Right atrium auricular region (tissue), 2 donors: ENCODE measurements around the gene DDX47. TPM values are rescaled to one million over a fixed set of nuclear protein-coding genes. Genes with fewer than 3 reads are reported as not detected.
"Not testable (repeated sequence)": the region's sequence is repeated elsewhere in the genome, so short reads cannot be mapped to it uniquely, and the experiment has no call there.

Experiments
- DNase-seq: peaks from one replicate; pipeline ENCODE4 v3.0.0-alpha.2; 2019; ENCODE audit warnings: low spot score
- H3K27ac ChIP-seq, 2 donors: fragments of 200-600 bp; sonication (generic); 1 replicate in 1 of 2; 2 replicates in 1 of 2; pipeline ENCODE4 v1.5.1; 2016 to 2019
- H3K27me3 ChIP-seq, 2 donors: fragments of 200-600 bp; sonication (generic); one replicate each; pipeline versions ENCODE4 v1.5.1 to v1.6.0; 2017 to 2019
- H3K36me3 ChIP-seq: fragments of 200-600 bp; sonication (generic); one replicate; pipeline ENCODE4 v1.5.1; 2016
- H3K4me1 ChIP-seq, 2 donors: fragments of 200-600 bp; sonication (generic); one replicate each; pipeline versions ENCODE4 v1.5.1 to v1.6.0; 2017 to 2019
- H3K4me3 ChIP-seq, 2 donors: fragments of 200-600 bp; sonication (generic); 1 replicate in 1 of 2; 2 replicates in 1 of 2; pipeline ENCODE4 v1.5.1; 2017 to 2019; ENCODE audit warnings: mild to moderate bottlenecking in 1 of 2, moderate library complexity in 1 of 2
- H3K9me3 ChIP-seq, 2 donors: fragments of 200-600 bp; sonication (generic); one replicate each; pipeline ENCODE4 v1.5.1; 2019
- total RNA-seq, 2 donors: library from RNA; depleted of rRNA; stranded (reverse); fragments of >200 nt; gene quantifications; one replicate each; pipeline ENCODE4 v1.1.0, GENCODE V29; 2016
- TF ChIP-seq, protein P1 (sequence below), 2 donors: fragments of 200-600 bp; sonication (generic); IDR thresholded peaks; one replicate each; pipeline ENCODE4 v1.5.1; 2019; ENCODE audit warnings: antibody characterized with exemption in 2 of 2

DDX47 gene
- total RNA-seq, 2 donors from 2014 or later = 24.1 to 35.6 TPM

DNA sequence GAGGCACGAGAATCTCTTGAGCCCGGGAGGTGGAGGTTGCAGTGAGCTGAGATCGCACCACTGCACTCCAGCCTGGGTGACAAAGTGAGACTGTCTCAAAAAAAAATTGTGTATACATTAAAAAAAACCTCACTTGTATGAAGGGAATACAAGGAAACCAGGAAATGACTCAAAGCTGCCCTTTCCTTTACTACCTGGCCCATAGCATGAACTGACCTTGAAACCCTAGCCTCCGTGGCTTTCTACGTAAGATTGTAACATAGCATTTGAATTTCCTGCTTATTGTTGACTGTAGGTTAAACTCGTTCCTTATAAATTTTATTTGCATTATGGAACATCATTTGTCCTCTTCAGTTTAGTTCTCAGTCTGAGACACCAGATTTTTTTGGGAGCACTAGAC, 9.1 kb upstream of the DDX47 start:
- H3K27me3 ChIP-seq = no peaks in the 10 kb centered on the region
- no peak for DNase-seq
- no peak overlapping the region for H3K4me3 ChIP-seq
- peaks cover 0 to 28% of the 10 kb centered on the region in 2 donors for H3K4me1 ChIP-seq
- H3K36me3 ChIP-seq = no peaks in the 10 kb centered on the region
- no peak overlapping the region for H3K27ac ChIP-seq
- no peaks in the 10 kb centered on the region for H3K9me3 ChIP-seq
- TF ChIP-seq, protein P1, sequence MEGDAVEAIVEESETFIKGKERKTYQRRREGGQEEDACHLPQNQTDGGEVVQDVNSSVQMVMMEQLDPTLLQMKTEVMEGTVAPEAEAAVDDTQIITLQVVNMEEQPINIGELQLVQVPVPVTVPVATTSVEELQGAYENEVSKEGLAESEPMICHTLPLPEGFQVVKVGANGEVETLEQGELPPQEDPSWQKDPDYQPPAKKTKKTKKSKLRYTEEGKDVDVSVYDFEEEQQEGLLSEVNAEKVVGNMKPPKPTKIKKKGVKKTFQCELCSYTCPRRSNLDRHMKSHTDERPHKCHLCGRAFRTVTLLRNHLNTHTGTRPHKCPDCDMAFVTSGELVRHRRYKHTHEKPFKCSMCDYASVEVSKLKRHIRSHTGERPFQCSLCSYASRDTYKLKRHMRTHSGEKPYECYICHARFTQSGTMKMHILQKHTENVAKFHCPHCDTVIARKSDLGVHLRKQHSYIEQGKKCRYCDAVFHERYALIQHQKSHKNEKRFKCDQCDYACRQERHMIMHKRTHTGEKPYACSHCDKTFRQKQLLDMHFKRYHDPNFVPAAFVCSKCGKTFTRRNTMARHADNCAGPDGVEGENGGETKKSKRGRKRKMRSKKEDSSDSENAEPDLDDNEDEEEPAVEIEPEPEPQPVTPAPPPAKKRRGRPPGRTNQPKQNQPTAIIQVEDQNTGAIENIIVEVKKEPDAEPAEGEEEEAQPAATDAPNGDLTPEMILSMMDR (IDR thresholded peaks at IDR 0.05) = no peak

DNA sequence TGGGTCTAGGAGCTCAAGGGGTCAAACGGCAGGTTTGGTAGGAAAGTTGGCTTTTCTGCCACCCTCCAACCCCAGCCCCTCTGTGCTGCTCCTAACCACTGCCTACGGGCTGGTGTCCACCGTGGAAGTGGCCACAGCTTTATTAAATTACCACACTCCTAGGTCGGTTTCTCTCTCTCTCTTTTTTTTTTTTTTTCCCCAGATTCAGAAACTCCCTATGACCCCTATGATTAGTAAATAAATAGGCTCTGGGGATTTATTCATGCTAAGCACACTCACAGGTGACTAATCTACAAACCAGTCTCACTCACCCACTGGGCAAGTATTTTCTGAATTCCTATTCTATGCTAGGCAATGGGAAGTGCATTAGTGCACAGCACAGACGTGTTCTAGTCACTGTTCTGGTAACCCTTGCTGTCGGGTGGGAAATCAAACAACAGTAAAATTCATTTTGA, 8.7 kb upstream of the DDX47 start:
- Histone ChIP-seq H3K4me1 (peaks cover 0 to 31% of the 10 kb centered on the region in 2 donors), H3K9me3 (no peaks in the 10 kb centered on the region), H3K36me3 (no peaks in the 10 kb centered on the region), H3K27me3 (no peaks in the 10 kb centered on the region), H3K4me3 (no peak overlapping the region), H3K27ac (no peak overlapping the region)
- DNase-seq = no peak
- TF ChIP-seq, protein P1 (IDR thresholded peaks at IDR 0.05) = no peak

- Histone ChIP-seq H3K27ac (peak overlapping the region; percentile 77 to 81), H3K9me3 (no peaks in the 10 kb centered on the region), H3K36me3 (no peaks in the 10 kb centered on the region), H3K27me3 (no peaks in the 10 kb centered on the region), H3K4me1 (peaks cover 0 to 31% of the 10 kb centered on the region in 2 donors), H3K4me3 (no peak overlapping the region)
- DNase-seq = no peak
- TF ChIP-seq, protein P1 (IDR thresholded peaks at IDR 0.05) = no peak
Observed at GRCh38 chr12:12806784-12807516, 6.2 kb upstream of the DDX47 start.

DNA sequence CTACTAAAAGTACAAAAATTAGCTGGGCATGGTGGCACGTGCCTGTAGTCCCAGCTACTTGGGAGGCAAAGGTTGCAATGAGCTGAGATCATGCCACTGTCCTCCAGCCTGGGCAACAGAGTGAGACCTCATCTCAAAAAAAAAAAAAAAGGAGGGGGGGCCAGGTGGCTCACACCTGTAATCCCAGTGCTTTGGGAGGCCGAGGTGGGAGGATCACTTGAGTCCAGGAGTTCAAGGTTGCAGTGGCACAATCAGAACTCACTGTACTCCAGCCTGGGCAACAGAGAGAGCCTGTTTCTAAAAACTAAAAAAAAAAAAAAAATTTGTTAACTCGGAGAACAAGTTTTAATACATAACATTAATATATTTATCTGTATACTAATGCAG, 5.6 kb upstream of the DDX47 start:
- not testable (repeated sequence) for H3K36me3 ChIP-seq, H3K27me3 ChIP-seq, H3K9me3 ChIP-seq, DNase-seq, H3K4me3 ChIP-seq
- Histone ChIP-seq H3K27ac (peak overlapping the region; percentile 77 to 81), H3K4me1 (peaks cover 0 to 31% of the 10 kb centered on the region in 2 donors)

- TF ChIP-seq, protein P1 (IDR thresholded peaks at IDR 0.05) = no peak
- Histone ChIP-seq H3K27me3 (no peaks in the 10 kb centered on the region), H3K9me3 (no peaks in the 10 kb centered on the region), H3K27ac (peak overlapping the region; percentile 77 to 81), H3K4me3 (peak overlapping the region in 1 of 2 donors; percentile 2), H3K36me3 (no peaks in the 10 kb centered on the region), H3K4me1 (peaks cover 0 to 27% of the 10 kb centered on the region in 2 donors)
- peak; percentile 70 for DNase-seq
Observed at GRCh38 chr12:12807970-12808702, 5.0 kb upstream of the DDX47 start.

DNA sequence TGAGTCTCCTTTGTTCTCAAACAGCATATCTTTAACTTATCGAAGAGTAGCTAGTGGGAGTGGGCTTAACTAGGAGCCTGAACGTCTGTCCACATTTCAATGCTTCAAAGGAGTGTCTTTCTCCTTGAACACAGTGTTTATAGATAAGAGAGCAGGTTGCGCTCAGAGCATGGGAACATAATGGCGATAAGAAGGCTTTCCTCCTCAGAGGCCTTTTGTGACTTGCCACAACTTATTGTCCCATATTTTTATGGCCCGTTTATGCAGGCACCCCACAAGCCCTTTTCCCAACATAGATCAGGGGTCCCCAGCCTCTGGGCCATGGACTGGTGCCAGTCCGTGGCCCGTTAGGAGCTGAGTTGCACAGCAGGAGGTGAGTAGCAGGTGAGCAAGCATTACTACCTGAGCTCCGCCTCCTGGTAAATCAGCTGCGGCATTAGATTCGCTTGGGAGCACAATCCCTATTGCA, 2.6 kb upstream of the DDX47 start:
- TF ChIP-seq, protein P1 (IDR thresholded peaks at IDR 0.05) = no peak
- peak; percentile 2 for DNase-seq
- H3K36me3 ChIP-seq = no peaks in the 10 kb centered on the region
- H3K4me3 ChIP-seq = no peak overlapping the region
- H3K9me3 ChIP-seq = no peaks in the 10 kb centered on the region
- no peak overlapping the region for H3K27ac ChIP-seq
- peaks cover 0 to 38% of the 10 kb centered on the region in 2 donors for H3K4me1 ChIP-seq
- no peaks in the 10 kb centered on the region for H3K27me3 ChIP-seq
